Raji (cell line): ENCODE measurements around the gene TRMT1L.

ENCODE experiments used
- POLR2A ChIP-seq: IDR thresholded peaks from 2 replicates; pipeline ENCODE4 v1.6.1; 2011; ENCODE audit warnings: low read depth, low read length, control low read depth; ENCODE audit not compliant: insufficient read depth

TRMT1L gene

GRCh38 chr1:185156854-185157598 is at the start of gene TRMT1L, which contains the start of gene SWT1:
TRMT1L (minus strand) TSS chr1:185156953; CDS start chr1:185156712, 241 bp downstream.
SWT1 (plus strand) TSS chr1:185157167; CDS start chr1:185160842, 3,675 bp downstream.
- TF ChIP-seq POLR2A = peak; percentile 92

GRCh38 chr1:185200889-185201288 is 44.1 kb upstream of the TRMT1L start:
- no peak for TF ChIP-seq POLR2A

- no peak for TF ChIP-seq POLR2A
Measured at GRCh38 chr1:185193756-185194155, 37.0 kb upstream of the TRMT1L start.

- TF ChIP-seq POLR2A = no peak
Measured at GRCh38 chr1:185170291-185170848, 13.6 kb upstream of the TRMT1L start.

DNA sequence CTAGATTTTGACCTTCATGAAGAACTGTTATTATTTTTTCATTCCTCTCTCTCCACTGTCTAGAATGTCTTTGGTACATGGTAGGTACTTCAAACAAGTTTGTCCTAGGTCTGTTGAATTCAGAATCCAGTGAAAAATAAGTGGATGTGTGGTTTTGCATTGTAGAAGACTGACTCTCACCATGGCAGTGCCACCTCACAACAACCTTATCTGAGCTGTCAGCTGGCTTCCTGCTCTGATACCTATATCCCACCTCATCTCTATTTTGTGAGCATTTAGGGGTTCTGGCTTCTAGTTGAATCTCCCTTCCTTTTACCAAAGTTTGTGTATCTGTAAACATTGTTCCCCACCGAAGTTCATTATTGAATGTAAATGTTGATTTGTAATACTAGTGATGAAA is 9.4 kb upstream of the TRMT1L start:
- no peak for TF ChIP-seq POLR2A

- TF ChIP-seq POLR2A = no peak
Measured at GRCh38 chr1:185162491-185162890, 5.7 kb upstream of the TRMT1L start.

GRCh38 chr1:185159966-185160365 is 3.2 kb upstream of the TRMT1L start:
- no peak for TF ChIP-seq POLR2A

- TF ChIP-seq POLR2A = no peak
Measured at GRCh38 chr1:185158800-185159199, 2.0 kb upstream of the TRMT1L start.

DNA sequence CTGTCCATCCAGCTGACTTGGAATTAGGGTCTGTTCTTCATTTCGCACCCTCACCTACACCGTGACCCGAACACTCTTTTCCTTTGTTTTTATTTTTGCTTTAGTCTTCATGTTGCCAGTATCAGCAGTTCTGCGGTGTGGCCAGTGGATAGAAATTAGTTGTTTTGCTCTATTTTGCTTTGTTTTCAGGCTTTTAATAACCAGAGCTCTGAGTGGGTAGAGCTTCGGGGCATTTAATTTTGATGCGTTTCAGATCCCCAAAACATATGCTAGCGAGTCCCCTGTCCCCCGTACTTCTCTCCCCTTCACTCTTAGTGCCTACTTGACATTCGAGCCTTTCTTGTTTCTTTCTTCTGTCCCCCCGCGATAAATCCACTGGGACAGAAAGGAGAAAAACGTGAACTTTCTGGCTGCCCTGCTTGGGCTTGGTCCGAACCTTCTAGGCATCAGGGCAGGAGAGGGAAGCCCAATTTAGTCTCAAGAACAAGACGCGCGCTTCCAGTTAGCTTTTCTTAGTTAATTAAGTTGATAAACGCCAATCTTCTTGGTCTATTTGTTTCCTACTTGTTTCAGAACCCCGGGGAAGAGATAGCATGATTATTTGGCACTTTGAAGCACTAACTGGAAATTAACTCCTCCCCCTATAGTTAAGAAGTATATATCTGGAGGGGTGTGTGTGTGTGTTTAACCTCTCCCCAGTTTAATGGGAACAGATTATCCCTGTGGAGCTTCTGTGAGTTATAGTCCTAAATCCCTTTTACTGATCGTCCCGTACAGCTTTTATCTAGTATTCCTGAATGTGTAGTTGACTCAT is 1.1 kb upstream of the TRMT1L start:
- 0 out of 2 replicates have a peak, but pooled peaks have one; percentile 42 for TF ChIP-seq POLR2A

DNA sequence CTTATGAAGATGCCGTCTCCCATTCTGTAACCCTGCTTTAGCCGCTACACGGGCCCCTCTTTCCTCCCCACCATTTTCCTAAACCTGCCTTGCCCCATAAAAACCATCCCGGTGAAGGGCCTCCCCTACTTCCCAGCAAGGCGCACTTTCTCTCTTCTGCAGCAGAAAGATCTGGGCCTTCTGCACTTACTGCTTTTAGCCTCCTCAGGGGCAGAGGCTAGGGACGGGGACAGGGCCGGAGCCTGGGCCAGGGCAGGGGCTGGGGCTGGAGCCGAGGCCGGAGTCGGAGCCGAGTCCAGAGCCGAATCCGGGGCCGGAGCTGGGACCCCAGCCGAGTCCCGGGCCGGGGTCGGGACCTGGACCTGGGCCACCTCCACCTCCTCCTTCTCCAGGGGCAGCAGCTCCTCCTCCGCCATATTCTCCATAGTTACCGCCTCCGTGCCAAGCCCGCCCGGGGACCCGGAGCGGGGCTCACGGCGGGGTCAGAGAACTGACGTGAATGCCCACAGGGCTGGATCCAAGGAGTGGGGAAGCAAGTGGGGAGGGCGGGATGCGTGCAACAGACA is 382 bp downstream of the TRMT1L start:
- no peak for TF ChIP-seq POLR2A

- TF ChIP-seq POLR2A = no peak
Measured at GRCh38 chr1:185155600-185156287, 1.0 kb downstream of the TRMT1L start.

GRCh38 chr1:185154912-185155513 is 1.7 kb downstream of the TRMT1L start:
- TF ChIP-seq POLR2A = no peak

GRCh38 chr1:185152187-185152767 is 4.5 kb downstream of the TRMT1L start:
- TF ChIP-seq POLR2A = no peak

- TF ChIP-seq POLR2A = no peak
Measured at GRCh38 chr1:185151215-185151614, 5.5 kb downstream of the TRMT1L start.

GRCh38 chr1:185144233-185144632 is 12.5 kb downstream of the TRMT1L start:
- TF ChIP-seq POLR2A = no peak

GRCh38 chr1:185139246-185139645 is 17.5 kb downstream of the TRMT1L start:
- TF ChIP-seq POLR2A = no peak
